Hepatocyte (in vitro differentiated cells): Measurements from ENCODE around the gene CCDC142. TPM values are rescaled to one million over a fixed set of nuclear protein-coding genes. Genes with fewer than 3 reads are reported as not detected.

Experiments
- DNase-seq: peaks from one replicate; pipeline ENCODE4 v3.0.0-alpha.2; 2016; ENCODE audit warnings: low spot score
- H2AFZ ChIP-seq: fragments of 200-600 bp; sonication (generic); 2 replicates; pipeline ENCODE4 v1.6.0; 2016; ENCODE audit warnings: antibody characterized with exemption, mild to moderate bottlenecking
- H3K27ac ChIP-seq: fragments of 200-600 bp; sonication (generic); 2 replicates; pipeline ENCODE4 v1.5.1; 2016; ENCODE audit warnings: mild to moderate bottlenecking
- H3K27me3 ChIP-seq: fragments of 200-600 bp; sonication (generic); 2 replicates; pipeline ENCODE4 v1.6.1; 2016
- H3K36me3 ChIP-seq: fragments of 200-600 bp; sonication (generic); replicated peaks from 2 replicates; pipeline ENCODE4 v1.5.1; 2016; ENCODE audit warnings: low read depth; ENCODE audit not compliant: insufficient read depth
- H3K4me1 ChIP-seq: fragments of 200-600 bp; sonication (generic); 2 replicates; pipeline ENCODE4 v1.5.1; 2016; ENCODE audit warnings: mild to moderate bottlenecking, moderate library complexity; ENCODE audit not compliant: insufficient read depth
- H3K4me2 ChIP-seq: fragments of 200-600 bp; sonication (generic); 2 replicates; pipeline ENCODE4 v1.6.0; 2016
- H3K4me3 ChIP-seq: fragments of 200-600 bp; sonication (generic); 2 replicates; pipeline ENCODE4 v1.5.1; 2016; ENCODE audit warnings: mild to moderate bottlenecking
- H3K79me2 ChIP-seq: fragments of 200-600 bp; sonication (generic); 2 replicates; pipeline ENCODE4 v1.6.0; 2017; ENCODE audit warnings: mild to moderate bottlenecking
- H3K9me2 ChIP-seq: fragments of 200-600 bp; sonication (generic); replicated peaks from 2 replicates; pipeline ENCODE4 v1.6.0; 2017; ENCODE audit warnings: mild to moderate bottlenecking; ENCODE audit not compliant: insufficient read depth
- H3K9me3 ChIP-seq: fragments of 200-600 bp; sonication (generic); 2 replicates; pipeline ENCODE4 v1.5.1; 2016; ENCODE audit warnings: low read depth, mild to moderate bottlenecking
- H4K20me1 ChIP-seq: fragments of 200-600 bp; sonication (generic); 2 replicates; pipeline ENCODE4 v1.6.0; 2016; ENCODE audit warnings: mild to moderate bottlenecking; ENCODE audit not compliant: insufficient read depth, poor library complexity, severe bottlenecking
- CTCF ChIP-seq: fragments of 200-600 bp; sonication (generic); IDR thresholded peaks from 2 replicates; pipeline ENCODE4 v1.5.1; 2016; ENCODE audit warnings: antibody characterized with exemption, mild to moderate bottlenecking; ENCODE audit not compliant: poor library complexity
- EZH2 ChIP-seq: fragments of 200-600 bp; sonication (generic); IDR thresholded peaks from 2 replicates; pipeline ENCODE4 v1.6.1; 2016; ENCODE audit warnings: antibody characterized with exemption, mild to moderate bottlenecking, borderline replicate concordance
- EZH2phosphoT487 ChIP-seq: fragments of 200-600 bp; sonication (generic); IDR thresholded peaks from one replicate; pipeline ENCODE4 v1.6.1; 2018; ENCODE audit warnings: antibody characterized with exemption, mild to moderate bottlenecking, low read depth, moderate library complexity; ENCODE audit not compliant: unreplicated experiment, severe bottlenecking
- WGBS: methylation state at CpG from one replicate; pipeline ENCODE4 v1.1.6; 2016; ENCODE audit warnings: low lambda C conversion rate; ENCODE audit errors: missing lambda C conversion rate; 5-methylcytosine and 5-hydroxymethylcytosine counted together
- polyA plus RNA-seq: library from polyadenylated mRNA; unstranded; fragments of >200 nt; fragmentation: Nextera tagmentation; extraction: Ambion mirVana; gene quantifications from 2 replicates; pipeline ENCODE4 v1.2.1, GENCODE V29; 2016
- total RNA-seq: library from RNA; depleted of rRNA; stranded (reverse); fragments of >200 nt; gene quantifications from 2 replicates; pipeline ENCODE4 v1.2.3, GENCODE V29; 2014

CCDC142 gene
- total and polyA plus RNA-seq, 2 experiments from 2014 or later, result 11.6 to 16.6 TPM

- Histone ChIP-seq H4K20me1 (no peaks in the 10 kb centered on the region), H3K36me3 (no peaks in the 10 kb centered on the region), H3K4me1 (peaks cover 20% of the 10 kb centered on the region), H3K4me2 (no peak overlapping the region), H3K9me3 (no peaks in the 10 kb centered on the region), H3K79me2 (peaks cover 3% of the 10 kb centered on the region), H3K4me3 (no peak overlapping the region), H3K9me2 (no peaks in the 10 kb centered on the region), H3K27ac (peak overlapping the region; percentile 60), H2AFZ (no peak overlapping the region), H3K27me3 (no peaks in the 10 kb centered on the region)
- 87% methylated on average over 12 of the region's 14 CpGs for WGBS
- no peak for TF ChIP-seq EZH2phosphoT487
- no peak for TF ChIP-seq EZH2
- no peak for TF ChIP-seq CTCF
- DNase-seq, result no peak
Measured at GRCh38 chr2:74426181-74426758, 56.5 kb downstream of the CCDC142 start.

GRCh38 chr2:74425523-74425922 lies 57.3 kb downstream of the CCDC142 start:
- Histone ChIP-seq H3K27ac (peak overlapping the region; percentile 60), H3K27me3 (no peaks in the 10 kb centered on the region), H3K9me3 (no peaks in the 10 kb centered on the region), H3K79me2 (no peaks in the 10 kb centered on the region), H3K4me2 (no peak overlapping the region), H3K36me3 (no peaks in the 10 kb centered on the region), H4K20me1 (no peaks in the 10 kb centered on the region), H3K4me1 (peaks cover 17% of the 10 kb centered on the region), H2AFZ (no peak overlapping the region), H3K4me3 (no peak overlapping the region), H3K9me2 (no peaks in the 10 kb centered on the region)
- WGBS, result 90% methylated on average over 7 of the region's 7 CpGs
- TF ChIP-seq EZH2 (no peak), CTCF (no peak), EZH2phosphoT487 (no peak)
- DNase-seq, result peak; percentile 52

GRCh38 chr2:74424995-74425406 lies 57.8 kb downstream of the CCDC142 start:
- TF ChIP-seq EZH2phosphoT487 (no peak), EZH2 (no peak), CTCF (no peak)
- Histone ChIP-seq H3K9me2 (no peaks in the 10 kb centered on the region), H3K27ac (peak overlapping the region; percentile 60), H3K9me3 (no peaks in the 10 kb centered on the region), H3K4me2 (no peak overlapping the region), H3K36me3 (no peaks in the 10 kb centered on the region), H2AFZ (no peak overlapping the region), H3K27me3 (no peaks in the 10 kb centered on the region), H3K79me2 (no peaks in the 10 kb centered on the region), H4K20me1 (no peaks in the 10 kb centered on the region), H3K4me3 (no peak overlapping the region), H3K4me1 (peaks cover 12% of the 10 kb centered on the region)
- 91% methylated on average over 5 of the region's 5 CpGs for WGBS
- DNase-seq, result no peak
